Smooth muscle cell (in vitro differentiated cells): ENCODE measurements around the gene DLX4. TPM values are rescaled to one million over a fixed set of nuclear protein-coding genes. Genes with fewer than 3 reads are reported as not detected.

ENCODE experiments used
- DNase-seq: peaks from one replicate; lab custom pipeline; 2025; ENCODE audit not compliant: unreplicated experiment; lab: John Stamatoyannopoulos, UW
- H2AFZ ChIP-seq: fragments of 200-600 bp; sonication (generic); 2 replicates; pipeline ENCODE4 v1.6.0; 2016; ENCODE audit warnings: antibody characterized with exemption, low read depth, mild to moderate bottlenecking
- H3F3A ChIP-seq: fragments of 200-600 bp; sonication (generic); 2 replicates; pipeline ENCODE4 v1.6.0; 2017; ENCODE audit warnings: antibody characterized with exemption, low read depth
- H3K27ac ChIP-seq: fragments of 200-600 bp; sonication (generic); 2 replicates; pipeline ENCODE4 v1.5.1; 2016; ENCODE audit warnings: low read depth, mild to moderate bottlenecking
- H3K27me3 ChIP-seq: fragments of 200-600 bp; sonication (generic); 2 replicates; pipeline ENCODE4 v1.6.1; 2016; ENCODE audit warnings: low read depth, mild to moderate bottlenecking
- H3K36me3 ChIP-seq: fragments of 200-600 bp; sonication (generic); 2 replicates; pipeline ENCODE4 v1.5.1; 2016; ENCODE audit warnings: low read depth
- H3K4me1 ChIP-seq: fragments of 200-600 bp; sonication (generic); 2 replicates; pipeline ENCODE4 v1.5.1; 2016; ENCODE audit warnings: low read depth
- H3K4me2 ChIP-seq: fragments of 200-600 bp; sonication (generic); 2 replicates; pipeline ENCODE4 v1.6.0; 2016; ENCODE audit warnings: mild to moderate bottlenecking
- H3K4me3 ChIP-seq: fragments of 200-600 bp; sonication (generic); 2 replicates; pipeline ENCODE4 v1.5.1; 2016; ENCODE audit warnings: mild to moderate bottlenecking
- H3K79me2 ChIP-seq: fragments of 200-600 bp; sonication (generic); 2 replicates; pipeline ENCODE4 v1.6.0; 2016; ENCODE audit warnings: low read depth, mild to moderate bottlenecking
- H3K9ac ChIP-seq: fragments of 200-600 bp; sonication (generic); 2 replicates; pipeline ENCODE4 v1.6.0; 2016; ENCODE audit warnings: low read depth
- H3K9me3 ChIP-seq: fragments of 200-600 bp; sonication (generic); replicated peaks from 2 replicates; pipeline ENCODE4 v1.5.1; 2016; ENCODE audit warnings: low read depth
- H4K20me1 ChIP-seq: fragments of 200-600 bp; sonication (generic); 2 replicates; pipeline ENCODE4 v1.6.0; 2016; ENCODE audit warnings: low read depth
- WGBS: methylation state at CpG from one replicate; pipeline ENCODE4 v1.1.7; 2016; ENCODE audit warnings: low lambda C conversion rate; 5-methylcytosine and 5-hydroxymethylcytosine counted together
- polyA plus RNA-seq: library from polyadenylated mRNA; unstranded; fragments of >200 nt; fragmentation: Nextera tagmentation; extraction: Ambion mirVana; gene quantifications from 2 replicates; pipeline ENCODE4 v1.2.1, GENCODE V29; 2016
- total RNA-seq: library from RNA; depleted of rRNA; stranded (reverse); fragments of >200 nt; gene quantifications from 2 replicates; pipeline ENCODE4 v1.2.3, GENCODE V29; 2014
- TF ChIP-seq, protein P1 (sequence below): fragments of 200-600 bp; sonication (generic); IDR thresholded peaks from 2 replicates; pipeline ENCODE4 v1.5.1; 2017; ENCODE audit warnings: borderline replicate concordance, mild to moderate bottlenecking, antibody characterized with exemption; ENCODE audit not compliant: insufficient read depth, poor library complexity, severe bottlenecking

DLX4 gene
- total and polyA plus RNA-seq, 2 experiments from 2014 or later: 0.19 TPM; not detected in 1

- H3K36me3 ChIP-seq: no peaks in the 10 kb centered on the region
- no peaks in the 10 kb centered on the region for H3K79me2 ChIP-seq
- H3K4me1 ChIP-seq: no peaks in the 10 kb centered on the region
- WGBS: 77% methylated on average over 10 of the region's 10 CpGs
- no peaks in the 10 kb centered on the region for H3F3A ChIP-seq
- no peak for DNase-seq
- no peak overlapping the region for H3K27ac ChIP-seq
- H3K9ac ChIP-seq: no peak overlapping the region
- TF ChIP-seq, protein P1, sequence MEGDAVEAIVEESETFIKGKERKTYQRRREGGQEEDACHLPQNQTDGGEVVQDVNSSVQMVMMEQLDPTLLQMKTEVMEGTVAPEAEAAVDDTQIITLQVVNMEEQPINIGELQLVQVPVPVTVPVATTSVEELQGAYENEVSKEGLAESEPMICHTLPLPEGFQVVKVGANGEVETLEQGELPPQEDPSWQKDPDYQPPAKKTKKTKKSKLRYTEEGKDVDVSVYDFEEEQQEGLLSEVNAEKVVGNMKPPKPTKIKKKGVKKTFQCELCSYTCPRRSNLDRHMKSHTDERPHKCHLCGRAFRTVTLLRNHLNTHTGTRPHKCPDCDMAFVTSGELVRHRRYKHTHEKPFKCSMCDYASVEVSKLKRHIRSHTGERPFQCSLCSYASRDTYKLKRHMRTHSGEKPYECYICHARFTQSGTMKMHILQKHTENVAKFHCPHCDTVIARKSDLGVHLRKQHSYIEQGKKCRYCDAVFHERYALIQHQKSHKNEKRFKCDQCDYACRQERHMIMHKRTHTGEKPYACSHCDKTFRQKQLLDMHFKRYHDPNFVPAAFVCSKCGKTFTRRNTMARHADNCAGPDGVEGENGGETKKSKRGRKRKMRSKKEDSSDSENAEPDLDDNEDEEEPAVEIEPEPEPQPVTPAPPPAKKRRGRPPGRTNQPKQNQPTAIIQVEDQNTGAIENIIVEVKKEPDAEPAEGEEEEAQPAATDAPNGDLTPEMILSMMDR: no peak
- no peak overlapping the region for H2AFZ ChIP-seq
- no peaks in the 10 kb centered on the region for H3K27me3 ChIP-seq
- H4K20me1 ChIP-seq: no peaks in the 10 kb centered on the region
- no peak overlapping the region for H3K4me3 ChIP-seq
- no peaks in the 10 kb centered on the region for H3K9me3 ChIP-seq
- H3K4me2 ChIP-seq: peak overlapping the region; percentile 43
Measured at GRCh38 chr17:49928126-49928800, 40.7 kb upstream of the DLX4 start.

DNA sequence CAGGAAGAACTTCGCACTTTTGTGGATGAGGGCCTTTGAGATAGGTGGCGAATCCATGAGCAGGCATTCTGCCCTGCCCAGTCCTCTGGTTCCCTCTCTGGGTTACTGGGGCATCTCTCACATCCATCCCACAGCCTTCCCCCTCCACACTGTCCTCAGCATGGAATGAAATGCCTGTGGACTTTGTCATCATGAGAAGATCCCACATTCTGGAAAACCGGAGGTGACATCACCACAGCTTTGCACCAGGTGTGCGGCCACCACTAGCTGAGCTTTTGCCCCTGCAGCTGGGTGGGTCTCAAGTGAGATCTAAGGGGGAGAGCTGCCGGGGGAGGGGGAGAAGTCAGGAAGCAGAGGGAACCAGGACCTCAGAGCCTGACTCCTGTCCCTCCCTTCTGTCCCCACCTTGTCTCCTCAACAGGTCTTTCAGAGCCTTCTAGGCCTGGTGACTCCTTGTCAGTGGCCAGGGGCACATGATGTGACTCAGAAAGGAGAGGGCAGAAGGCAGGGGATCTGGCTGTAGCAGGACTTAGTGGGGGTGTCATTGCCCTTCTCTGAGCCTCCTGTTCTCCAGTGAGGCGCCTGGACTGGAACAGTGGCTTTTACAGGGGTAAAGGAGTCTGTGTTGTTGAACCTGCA, 40.0 kb upstream of the DLX4 start:
- no peaks in the 10 kb centered on the region for H3K36me3 ChIP-seq
- no peaks in the 10 kb centered on the region for H3K9me3 ChIP-seq
- H3F3A ChIP-seq: no peaks in the 10 kb centered on the region
- WGBS: 73% methylated on average over 6 of the region's 6 CpGs
- H3K27ac ChIP-seq: no peak overlapping the region
- H3K27me3 ChIP-seq: no peaks in the 10 kb centered on the region
- H3K79me2 ChIP-seq: no peaks in the 10 kb centered on the region
- H3K4me2 ChIP-seq: peak overlapping the region; percentile 43
- H4K20me1 ChIP-seq: no peaks in the 10 kb centered on the region
- no peak for DNase-seq
- no peaks in the 10 kb centered on the region for H3K4me1 ChIP-seq
- TF ChIP-seq, protein P1: no peak
- no peak overlapping the region for H3K9ac ChIP-seq
- H3K4me3 ChIP-seq: no peak overlapping the region
- H2AFZ ChIP-seq: no peak overlapping the region

- Histone ChIP-seq H3K4me3 (no peak overlapping the region), H3K27me3 (no peaks in the 10 kb centered on the region), H3K79me2 (no peaks in the 10 kb centered on the region), H3K9me3 (no peaks in the 10 kb centered on the region), H3F3A (no peaks in the 10 kb centered on the region), H4K20me1 (no peaks in the 10 kb centered on the region), H3K36me3 (no peaks in the 10 kb centered on the region), H3K9ac (no peak overlapping the region), H2AFZ (no peak overlapping the region), H3K4me1 (no peaks in the 10 kb centered on the region), H3K27ac (no peak overlapping the region), H3K4me2 (no peak overlapping the region)
- DNase-seq: no peak
- TF ChIP-seq, protein P1: no peak
- 94% methylated on average over 8 of the region's 8 CpGs for WGBS
Measured at GRCh38 chr17:49930880-49931279, 38.1 kb upstream of the DLX4 start.
